Mammary epithelial cell (primary cell): ENCODE data around the gene TBC1D1.

Experiments used
- EZH2 ChIP-seq: IDR thresholded peaks from 2 replicates; pipeline ENCODE4 v1.6.1; 2012; ENCODE audit warnings: low read length, inconsistent platforms, borderline replicate concordance
- TF ChIP-seq, protein P1 (sequence below), 2 donors: IDR thresholded peaks in 1 of 2; conservative IDR thresholded peaks in 1 of 2; 2 replicates each; pipeline ENCODE4 v1.5.1; 2011 to 2012; ENCODE audit warnings: inconsistent platforms in 2 of 2, low read length in 2 of 2, mild to moderate bottlenecking in 2 of 2, control low read depth in 1 of 2, low read depth in 1 of 2; ENCODE audit not compliant: insufficient read depth in 1 of 2; ENCODE audit errors: extremely low read depth in 1 of 2

DNA sequence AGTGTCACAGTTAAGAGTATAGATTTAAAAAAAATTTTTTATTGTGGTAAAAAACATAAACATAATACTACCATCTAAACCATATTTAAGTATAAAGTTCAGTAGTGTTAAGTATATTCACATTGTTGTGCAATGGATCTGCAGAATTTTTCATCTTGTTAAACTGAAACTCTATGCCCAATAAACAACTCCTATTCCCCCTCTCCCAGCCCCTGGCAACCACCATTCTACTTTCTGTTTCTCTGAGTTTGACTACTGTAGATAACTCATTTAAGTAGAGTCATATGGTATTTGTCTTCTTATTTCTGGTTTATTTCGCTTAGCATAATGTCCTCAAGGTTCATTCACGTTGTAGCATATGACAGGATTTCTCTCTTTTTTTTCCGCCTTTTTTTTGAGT, 181.7 kb downstream of the TBC1D1 start:
- TF ChIP-seq, protein P1, sequence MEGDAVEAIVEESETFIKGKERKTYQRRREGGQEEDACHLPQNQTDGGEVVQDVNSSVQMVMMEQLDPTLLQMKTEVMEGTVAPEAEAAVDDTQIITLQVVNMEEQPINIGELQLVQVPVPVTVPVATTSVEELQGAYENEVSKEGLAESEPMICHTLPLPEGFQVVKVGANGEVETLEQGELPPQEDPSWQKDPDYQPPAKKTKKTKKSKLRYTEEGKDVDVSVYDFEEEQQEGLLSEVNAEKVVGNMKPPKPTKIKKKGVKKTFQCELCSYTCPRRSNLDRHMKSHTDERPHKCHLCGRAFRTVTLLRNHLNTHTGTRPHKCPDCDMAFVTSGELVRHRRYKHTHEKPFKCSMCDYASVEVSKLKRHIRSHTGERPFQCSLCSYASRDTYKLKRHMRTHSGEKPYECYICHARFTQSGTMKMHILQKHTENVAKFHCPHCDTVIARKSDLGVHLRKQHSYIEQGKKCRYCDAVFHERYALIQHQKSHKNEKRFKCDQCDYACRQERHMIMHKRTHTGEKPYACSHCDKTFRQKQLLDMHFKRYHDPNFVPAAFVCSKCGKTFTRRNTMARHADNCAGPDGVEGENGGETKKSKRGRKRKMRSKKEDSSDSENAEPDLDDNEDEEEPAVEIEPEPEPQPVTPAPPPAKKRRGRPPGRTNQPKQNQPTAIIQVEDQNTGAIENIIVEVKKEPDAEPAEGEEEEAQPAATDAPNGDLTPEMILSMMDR (conservative IDR thresholded peaks at IDR 0.05 in 1 of 2, IDR thresholded peaks at IDR 0.05 in 1 of 2; ENCODE audit: extremely low read depth in 1 of 2, insufficient read depth in 1 of 2, low read depth in 1 of 2, low read length in 2 of 2), result no peak
- TF ChIP-seq EZH2, result no peak
